Fibroblast of upper back skin (primary cell): ENCODE data around the gene ZNF609.

ENCODE experiments used
- DNase-seq: peaks from one replicate; pipeline ENCODE4 v3.0.0-alpha.2; 2013

ZNF609 gene

DNA sequence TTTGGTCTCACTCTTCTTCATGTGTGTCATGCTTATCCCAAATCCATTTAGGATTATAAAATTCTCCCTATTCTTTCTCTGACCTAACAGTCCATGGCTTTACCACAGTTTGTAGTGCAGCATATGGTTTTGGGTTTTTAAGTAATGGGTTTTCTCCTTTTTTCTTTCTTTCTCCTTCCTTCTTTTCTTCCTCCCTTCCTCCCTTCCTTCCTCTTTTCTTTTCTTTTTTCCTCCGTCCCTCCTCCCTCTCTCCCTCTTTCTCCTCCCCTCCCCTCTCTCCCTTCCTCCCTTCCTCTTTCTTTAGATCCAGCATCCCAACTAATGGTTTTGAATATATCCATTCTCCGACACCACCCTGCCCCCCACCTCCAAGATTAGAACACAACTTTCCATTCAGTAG is 196.1 kb downstream of the ZNF609 start:
- DNase-seq: no peak

DNA sequence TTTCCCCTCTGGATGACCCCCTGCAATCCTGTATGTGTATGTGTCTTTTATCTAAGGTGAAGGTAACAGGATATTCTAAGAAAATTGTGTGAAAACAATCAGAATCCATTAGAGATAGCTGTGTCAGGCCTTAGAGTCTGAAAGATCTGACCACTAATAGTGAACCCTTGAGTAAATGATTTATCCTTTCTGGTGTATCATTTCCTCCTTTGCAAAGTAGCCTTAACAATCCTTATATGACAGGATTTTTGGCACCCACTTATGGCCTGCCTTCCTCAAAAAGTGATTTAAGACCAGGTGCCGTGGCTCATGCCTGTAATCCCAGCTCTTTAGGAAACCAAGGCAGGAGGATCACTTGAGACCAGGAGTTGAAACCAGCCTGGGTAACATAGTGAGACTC is 204.8 kb downstream of the ZNF609 start:
- no peak for DNase-seq

- peak; percentile 84 for DNase-seq
Measured at GRCh38 chr15:64667736-64668161, 207.4 kb downstream of the ZNF609 start.

- DNase-seq: no peak
Measured at GRCh38 chr15:64673866-64674265, 213.5 kb downstream of the ZNF609 start.

GRCh38 chr15:64678126-64678819 is 217.9 kb downstream of the ZNF609 start:
- DNase-seq: no peak

GRCh38 chr15:64680097-64680496 is 219.7 kb downstream of the ZNF609 start:
- no peak for DNase-seq

DNA sequence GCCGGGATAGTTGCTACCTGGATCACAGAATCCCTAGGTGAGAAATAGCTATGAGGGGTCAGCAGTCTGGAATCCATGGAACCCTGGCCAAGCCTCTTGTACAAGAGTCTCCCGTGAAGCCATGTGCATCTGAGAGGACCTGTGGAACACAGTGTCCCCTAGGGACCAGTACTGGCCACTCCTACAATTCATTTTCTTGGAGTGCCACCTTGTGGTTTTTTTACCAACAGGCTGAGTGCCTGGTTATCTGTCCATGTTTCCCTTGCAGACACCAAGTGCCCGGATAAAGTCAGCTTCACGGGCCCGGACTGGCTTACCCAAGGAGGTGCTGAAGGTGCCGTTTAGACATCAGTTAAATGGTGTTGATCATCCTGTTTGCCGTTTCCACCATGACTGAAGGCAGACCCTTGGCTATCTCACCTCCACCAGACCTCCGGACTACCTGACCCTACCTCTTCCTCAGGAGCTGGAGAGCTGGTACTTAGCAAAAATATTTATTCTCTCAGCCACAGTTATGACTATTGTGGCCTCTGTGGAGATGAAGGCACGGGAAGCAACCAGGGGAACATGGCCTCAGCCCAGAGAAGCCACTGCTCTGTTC is 221.1 kb downstream of the ZNF609 start:
- peak; percentile 52 for DNase-seq

- DNase-seq: no peak
Measured at GRCh38 chr15:64682255-64682654, 221.9 kb downstream of the ZNF609 start.

DNA sequence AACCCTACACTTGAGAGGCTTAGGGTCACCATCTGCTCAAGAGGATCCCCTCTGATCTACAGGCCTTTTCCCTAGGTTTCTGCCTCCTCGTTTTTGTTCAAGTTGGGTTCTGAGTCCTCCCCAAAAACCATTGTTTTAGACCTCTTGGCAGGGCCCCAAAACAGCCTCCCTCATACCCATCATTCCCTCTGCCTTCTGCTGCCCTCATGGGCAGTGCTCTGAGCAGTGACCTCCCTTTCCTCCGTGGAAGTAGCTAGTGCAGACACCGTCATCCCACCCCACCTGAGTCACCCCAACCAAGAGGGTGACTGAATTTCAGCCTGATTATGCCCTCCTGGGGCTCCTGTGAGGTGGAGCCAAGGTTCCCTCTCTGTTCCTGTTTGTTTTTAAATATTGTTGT is 223.0 kb downstream of the ZNF609 start:
- DNase-seq: no peak

- DNase-seq: no peak
Measured at GRCh38 chr15:64685230-64685888, 225.0 kb downstream of the ZNF609 start.

DNA sequence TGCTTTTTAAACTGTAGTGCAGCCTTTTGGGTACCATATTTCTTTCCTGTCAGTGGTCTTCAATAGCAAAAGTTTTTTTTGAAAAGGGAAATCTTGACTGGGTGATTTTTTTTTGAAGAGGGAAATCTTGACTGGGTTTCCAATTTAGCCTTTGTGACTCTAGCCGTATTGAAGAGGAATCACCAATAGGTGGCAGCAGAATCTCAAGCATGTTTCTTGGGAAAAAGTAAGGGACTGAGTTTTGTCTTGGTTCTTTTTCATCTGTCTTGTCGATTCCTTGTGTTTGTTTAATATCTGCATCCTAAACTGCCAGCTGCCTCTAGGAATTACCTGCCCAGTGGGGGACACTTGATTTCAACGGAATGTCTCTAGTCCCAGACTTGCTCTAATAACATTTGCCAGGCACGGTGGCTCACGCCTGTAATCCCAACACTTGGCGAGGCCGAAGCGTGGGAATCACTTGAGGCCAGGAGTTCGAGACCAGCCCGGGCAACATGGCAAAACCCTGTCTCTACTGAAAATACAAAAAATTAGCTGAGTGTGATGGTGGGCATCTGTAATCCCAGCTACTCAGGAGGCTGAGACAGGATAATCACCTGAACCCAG is 225.9 kb downstream of the ZNF609 start:
- peak; percentile 51 for DNase-seq

DNA sequence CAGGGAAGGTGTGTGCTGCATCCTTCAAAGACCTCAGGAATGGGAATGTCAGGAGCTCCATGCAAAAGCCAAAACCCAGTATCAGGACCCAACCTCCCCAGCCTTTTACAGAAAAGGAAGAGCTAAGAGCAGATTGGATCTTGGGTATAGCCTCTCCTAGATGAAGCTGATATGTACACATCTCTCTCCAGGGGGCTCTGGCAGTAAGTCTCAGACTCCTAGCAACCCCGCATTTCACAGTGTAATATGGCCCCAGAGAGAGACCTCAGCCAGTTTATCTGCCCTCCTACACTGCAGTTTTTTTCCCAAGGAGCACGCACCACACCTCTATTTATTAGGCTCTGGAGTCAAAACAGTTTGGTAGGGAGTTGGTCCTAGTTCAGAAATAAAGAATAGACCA is 226.8 kb downstream of the ZNF609 start:
- DNase-seq: no peak

DNA sequence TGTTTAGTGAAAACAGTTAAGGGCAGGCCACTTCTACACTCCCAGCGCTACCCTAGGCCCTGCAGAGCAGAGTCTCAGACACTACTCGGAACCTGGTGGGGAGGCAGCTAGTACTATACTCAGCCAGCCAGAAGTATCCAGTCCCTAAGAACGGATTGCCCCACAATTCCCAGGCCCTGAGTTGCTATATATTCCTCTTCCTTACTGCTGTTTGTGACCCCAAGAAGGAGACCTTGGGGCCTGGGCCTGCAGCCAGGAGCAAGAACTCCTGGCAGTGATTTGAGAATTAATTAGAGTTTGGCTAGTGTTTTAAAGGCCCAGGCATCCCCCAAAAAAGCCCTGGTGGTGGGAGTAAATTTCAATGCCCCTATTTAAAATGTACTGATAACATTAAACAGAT is 227.3 kb downstream of the ZNF609 start:
- no peak for DNase-seq

DNA sequence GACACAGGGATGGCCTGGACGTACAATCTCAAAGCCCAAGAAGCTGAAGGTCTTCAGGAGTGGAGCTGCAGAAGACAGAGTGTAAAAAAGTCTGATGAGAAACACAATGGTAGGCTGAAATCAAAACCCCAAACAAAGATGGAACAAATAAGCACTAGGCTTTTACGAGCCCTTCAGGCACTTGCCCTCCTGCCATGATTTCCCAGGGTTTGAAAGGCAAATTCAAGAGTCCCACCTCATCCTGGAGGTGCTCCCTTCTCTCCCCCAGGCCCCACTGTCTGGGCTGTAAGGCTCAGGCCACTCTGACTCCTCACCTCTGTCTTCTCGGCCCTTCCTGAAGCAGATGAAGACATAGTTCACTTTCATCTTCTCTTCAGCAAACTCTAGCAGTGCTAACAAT is 228.4 kb downstream of the ZNF609 start:
- DNase-seq: no peak

GRCh38 chr15:64690008-64690407 is 229.6 kb downstream of the ZNF609 start:
- DNase-seq: no peak

DNA sequence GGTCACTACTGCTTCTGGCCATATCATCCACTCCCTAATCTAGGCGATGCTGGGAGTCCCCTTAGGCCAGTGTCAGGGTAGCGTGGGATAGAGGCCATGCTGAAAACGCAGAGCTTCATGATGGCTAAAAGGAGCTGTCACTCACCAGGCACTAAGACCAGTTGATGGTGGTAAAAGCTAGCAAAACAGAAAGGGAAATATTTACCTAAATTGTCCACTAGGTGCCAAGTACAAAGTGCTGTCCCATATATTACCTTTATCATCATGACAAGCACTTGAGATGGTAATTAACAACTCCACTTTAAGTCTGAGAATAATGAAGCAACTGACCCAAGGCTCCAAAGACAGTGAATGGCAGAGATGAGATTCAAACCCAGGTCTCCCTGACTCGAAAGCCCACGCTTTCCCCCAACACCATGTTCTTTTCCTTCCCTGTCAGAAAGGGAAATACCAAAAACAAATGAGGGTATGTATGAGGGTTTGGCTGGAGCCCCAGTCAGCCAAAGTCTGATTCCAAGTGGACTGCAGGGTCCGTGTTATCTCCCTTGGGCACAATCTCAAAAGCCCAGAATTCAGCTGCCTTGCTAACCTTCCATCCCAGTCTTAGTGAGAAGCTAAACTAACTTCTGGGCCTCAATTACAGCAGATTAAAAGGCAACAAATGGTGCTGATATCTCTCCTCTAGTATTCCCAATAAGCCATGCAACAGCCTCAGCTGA is 230.4 kb downstream of the ZNF609 start:
- DNase-seq: no peak

DNA sequence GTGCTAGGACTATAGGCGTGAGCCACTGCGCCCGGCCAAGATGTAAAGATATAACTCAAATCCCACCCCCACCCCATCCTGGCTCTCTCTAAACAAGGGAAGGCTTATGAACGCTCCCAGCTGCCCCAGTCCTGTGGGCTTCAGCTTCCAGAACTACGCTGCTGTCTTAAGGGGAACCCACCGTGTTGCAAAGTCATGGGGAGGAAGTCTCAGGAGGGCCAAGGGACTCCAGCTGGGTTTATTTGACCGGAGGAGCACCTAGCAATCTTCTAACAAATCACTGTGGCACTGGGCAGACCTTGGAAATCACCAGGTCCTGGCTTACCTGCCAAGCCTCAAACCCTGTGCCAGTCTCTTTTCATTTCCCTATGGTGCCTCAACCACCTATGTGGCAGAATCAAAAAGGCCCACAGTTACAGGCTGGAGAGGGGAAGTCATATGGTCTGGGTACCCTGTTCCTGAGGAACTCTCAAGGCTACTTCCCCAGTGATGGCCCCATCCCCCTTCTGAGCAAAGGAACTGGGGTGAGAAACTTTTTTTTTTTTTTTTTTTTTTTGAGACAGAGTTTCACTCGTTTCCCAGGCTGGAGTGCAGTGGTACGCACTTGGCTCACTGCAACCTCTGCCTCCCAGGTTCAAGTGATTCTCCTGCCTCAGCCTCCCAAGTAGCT is 231.7 kb downstream of the ZNF609 start:
- no peak for DNase-seq

GRCh38 chr15:64693134-64693533 is 232.8 kb downstream of the ZNF609 start:
- DNase-seq: peak; percentile 85

DNA sequence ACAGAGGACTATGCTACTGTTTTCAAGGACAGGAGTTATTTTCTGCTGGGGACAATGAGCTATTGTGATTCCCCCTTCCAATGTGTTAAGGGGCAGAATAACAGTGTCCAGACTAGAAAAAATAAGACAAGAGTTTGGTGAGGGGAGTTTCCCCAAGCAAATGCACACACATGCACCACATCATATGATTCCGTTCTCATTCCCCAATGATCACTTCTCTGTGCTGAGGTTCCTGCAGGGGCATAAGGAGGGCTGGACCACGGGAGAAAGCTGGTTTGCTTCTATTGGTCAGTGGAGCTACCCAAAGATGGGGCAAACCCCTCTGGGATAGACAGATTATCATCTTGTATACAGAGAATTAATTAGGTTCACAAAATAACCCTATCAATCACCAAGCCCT is 234.4 kb downstream of the ZNF609 start:
- no peak for DNase-seq

DNA sequence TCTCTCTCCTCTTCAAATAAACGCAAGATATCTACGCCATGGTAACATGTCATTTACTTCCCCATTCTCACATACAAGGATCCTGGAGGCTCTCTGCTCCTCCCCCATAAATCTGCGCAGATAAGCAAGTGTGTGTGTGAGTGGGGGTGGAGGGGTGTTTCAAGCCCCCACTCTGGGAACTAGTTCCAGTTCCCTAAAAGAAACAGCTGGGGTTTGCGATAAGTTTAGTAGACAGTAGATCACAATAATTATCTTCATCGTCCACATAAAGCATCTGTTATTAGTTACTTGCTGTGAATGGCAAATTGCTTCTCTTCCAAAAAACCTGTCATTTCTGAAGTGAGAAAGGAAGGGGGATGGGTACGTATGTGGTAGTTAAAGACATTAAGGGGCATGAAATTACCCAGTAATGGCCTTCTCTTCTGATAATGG is 235.2 kb downstream of the ZNF609 start:
- no peak for DNase-seq

DNA sequence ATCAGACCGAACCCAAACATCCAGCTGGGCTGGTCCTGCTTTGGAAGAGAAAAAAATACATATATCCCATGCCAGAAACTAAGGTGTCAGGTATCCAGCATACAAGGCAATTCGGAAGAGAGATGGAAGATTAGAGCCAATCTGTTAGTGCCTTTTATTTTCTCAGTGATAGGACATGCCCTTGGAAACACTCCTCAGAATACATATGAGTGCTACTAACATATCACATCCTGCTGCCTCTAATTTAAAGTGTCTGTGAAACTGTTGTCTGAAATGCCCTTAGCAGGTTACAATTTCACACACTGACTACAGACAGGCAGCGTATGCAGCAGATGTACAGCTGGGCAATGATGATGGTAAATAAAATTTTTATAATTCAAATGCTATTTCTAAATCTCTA is 236.1 kb downstream of the ZNF609 start:
- no peak for DNase-seq

- no peak for DNase-seq
Measured at GRCh38 chr15:64697911-64698369, 237.6 kb downstream of the ZNF609 start.

DNA sequence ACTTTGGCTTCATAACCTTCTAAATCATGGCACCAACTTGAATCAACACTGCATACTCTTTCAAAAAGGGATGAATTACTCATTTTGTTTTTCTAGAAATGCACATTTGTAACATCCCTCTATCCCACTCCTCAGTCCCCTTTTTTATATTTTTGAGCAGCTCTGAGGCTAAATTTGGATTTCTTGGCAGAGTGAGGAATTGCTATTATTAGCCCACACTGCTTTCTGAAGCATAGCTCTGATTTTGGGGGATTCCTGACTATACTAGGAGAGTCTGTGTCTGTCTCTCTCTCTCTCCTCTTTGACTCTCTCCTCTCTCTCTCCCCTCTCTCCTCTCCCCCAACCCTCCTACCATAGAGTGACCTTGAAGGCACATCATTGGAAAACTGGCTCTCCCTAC is 238.4 kb downstream of the ZNF609 start:
- no peak for DNase-seq
